HL-60 (cell line): ENCODE results near the gene MIPOL1.

Experiments used
- DNase-seq, 2 experiments: peaks; one replicate each; pipeline ENCODE4 v3.0.0-alpha.2; 2010 to 2020; ENCODE audit warnings: low read depth in 1 of 2, low spot score in 1 of 2
- H3K27ac ChIP-seq: fragments of 250-450 bp; sonication (Bioruptor Pico); replicated peaks from 2 replicates; pipeline ENCODE4 v1.5.1; 2020; ENCODE audit warnings: mild to moderate bottlenecking, moderate library complexity
- H3K27me3 ChIP-seq: fragments of 250-450 bp; sonication (Bioruptor Pico); 2 replicates; pipeline ENCODE4 v1.5.1; 2021; ENCODE audit warnings: mild to moderate bottlenecking, moderate library complexity; ENCODE audit not compliant: insufficient read depth, poor library complexity, severe bottlenecking
- H3K4me3 ChIP-seq: replicated peaks from 2 replicates; pipeline ENCODE4 v1.5.1; 2011; ENCODE audit warnings: mild to moderate bottlenecking, control low read depth, low read length; ENCODE audit not compliant: insufficient read depth
- GABPA ChIP-seq: IDR thresholded peaks from 2 replicates; pipeline ENCODE4 v1.6.1; 2012; ENCODE audit warnings: low read depth
- POLR2AphosphoS5 ChIP-seq: IDR thresholded peaks from 2 replicates; pipeline ENCODE4 v1.6.1; 2012; ENCODE audit warnings: low read depth
- REST ChIP-seq: IDR thresholded peaks from 2 replicates; pipeline ENCODE4 v1.6.1; 2012; ENCODE audit warnings: low read depth; ENCODE audit not compliant: insufficient replicate concordance
- SPI1 ChIP-seq: IDR thresholded peaks from 2 replicates; pipeline ENCODE4 v1.6.1; 2012; ENCODE audit warnings: low read depth, mild to moderate bottlenecking, borderline replicate concordance
- TF ChIP-seq, protein P1 (sequence below): IDR thresholded peaks from one replicate; pipeline ENCODE4 v1.5.1; 2011; ENCODE audit warnings: low read length, control low read depth, inconsistent platforms; ENCODE audit not compliant: insufficient read depth

MIPOL1 gene

GRCh38 chr14:37470251-37470650, 272.5 kb downstream of the MIPOL1 start:
- TF ChIP-seq POLR2AphosphoS5 = no peak
- TF ChIP-seq, protein P1, sequence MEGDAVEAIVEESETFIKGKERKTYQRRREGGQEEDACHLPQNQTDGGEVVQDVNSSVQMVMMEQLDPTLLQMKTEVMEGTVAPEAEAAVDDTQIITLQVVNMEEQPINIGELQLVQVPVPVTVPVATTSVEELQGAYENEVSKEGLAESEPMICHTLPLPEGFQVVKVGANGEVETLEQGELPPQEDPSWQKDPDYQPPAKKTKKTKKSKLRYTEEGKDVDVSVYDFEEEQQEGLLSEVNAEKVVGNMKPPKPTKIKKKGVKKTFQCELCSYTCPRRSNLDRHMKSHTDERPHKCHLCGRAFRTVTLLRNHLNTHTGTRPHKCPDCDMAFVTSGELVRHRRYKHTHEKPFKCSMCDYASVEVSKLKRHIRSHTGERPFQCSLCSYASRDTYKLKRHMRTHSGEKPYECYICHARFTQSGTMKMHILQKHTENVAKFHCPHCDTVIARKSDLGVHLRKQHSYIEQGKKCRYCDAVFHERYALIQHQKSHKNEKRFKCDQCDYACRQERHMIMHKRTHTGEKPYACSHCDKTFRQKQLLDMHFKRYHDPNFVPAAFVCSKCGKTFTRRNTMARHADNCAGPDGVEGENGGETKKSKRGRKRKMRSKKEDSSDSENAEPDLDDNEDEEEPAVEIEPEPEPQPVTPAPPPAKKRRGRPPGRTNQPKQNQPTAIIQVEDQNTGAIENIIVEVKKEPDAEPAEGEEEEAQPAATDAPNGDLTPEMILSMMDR = no peak
- no peak for TF ChIP-seq SPI1

GRCh38 chr14:37472906-37473305, 275.2 kb downstream of the MIPOL1 start:
- TF ChIP-seq, protein P1 = no peak
- H3K27ac ChIP-seq = no peak overlapping the region
- DNase-seq = no peak
- H3K27me3 ChIP-seq = no peaks in the 10 kb centered on the region
- no peak overlapping the region for H3K4me3 ChIP-seq

More at GRCh38 chr14:37470251-37470650, 272.5 kb downstream of the MIPOL1 start:
- DNase-seq = no peak
- Histone ChIP-seq H3K27ac (no peak overlapping the region), H3K27me3 (no peaks in the 10 kb centered on the region), H3K4me3 (no peak overlapping the region)

DNA sequence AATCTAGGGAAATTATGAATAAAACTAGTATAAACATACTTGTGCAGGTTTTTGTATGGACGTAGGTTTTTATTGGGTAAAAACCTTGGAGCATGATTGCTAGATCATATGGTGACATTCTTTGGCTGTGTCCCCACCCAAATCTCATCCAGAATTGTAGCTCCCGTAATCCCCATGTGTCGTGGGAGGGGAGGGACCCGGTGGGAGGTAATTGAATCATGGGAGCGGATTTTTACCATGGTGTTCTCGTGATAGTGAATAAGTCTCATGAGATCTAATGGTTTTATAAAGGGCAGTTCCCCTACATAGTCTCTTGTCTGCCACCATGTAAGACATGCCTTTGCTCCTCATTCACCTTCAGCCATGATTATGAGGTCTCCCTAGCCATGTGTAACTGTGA, 276.5 kb downstream of the MIPOL1 start:
- TF ChIP-seq POLR2AphosphoS5 (no peak), GABPA (no peak), REST (no peak), SPI1 (no peak)
- TF ChIP-seq, protein P1 = no peak
- no peak for DNase-seq
- Histone ChIP-seq H3K27ac (no peak overlapping the region), H3K4me3 (no peak overlapping the region), H3K27me3 (no peaks in the 10 kb centered on the region)

GRCh38 chr14:37480446-37481290, 282.9 kb downstream of the MIPOL1 start:
- TF ChIP-seq, protein P1 = no peak
- TF ChIP-seq GABPA (no peak), SPI1 (no peak), POLR2AphosphoS5 (no peak), REST (no peak)
- Histone ChIP-seq H3K27me3 (no peaks in the 10 kb centered on the region), H3K4me3 (no peak overlapping the region), H3K27ac (no peak overlapping the region)
- DNase-seq = no peak
